ENCODE measurements around the gene ATP11B.

ATP11B gene

DNA sequence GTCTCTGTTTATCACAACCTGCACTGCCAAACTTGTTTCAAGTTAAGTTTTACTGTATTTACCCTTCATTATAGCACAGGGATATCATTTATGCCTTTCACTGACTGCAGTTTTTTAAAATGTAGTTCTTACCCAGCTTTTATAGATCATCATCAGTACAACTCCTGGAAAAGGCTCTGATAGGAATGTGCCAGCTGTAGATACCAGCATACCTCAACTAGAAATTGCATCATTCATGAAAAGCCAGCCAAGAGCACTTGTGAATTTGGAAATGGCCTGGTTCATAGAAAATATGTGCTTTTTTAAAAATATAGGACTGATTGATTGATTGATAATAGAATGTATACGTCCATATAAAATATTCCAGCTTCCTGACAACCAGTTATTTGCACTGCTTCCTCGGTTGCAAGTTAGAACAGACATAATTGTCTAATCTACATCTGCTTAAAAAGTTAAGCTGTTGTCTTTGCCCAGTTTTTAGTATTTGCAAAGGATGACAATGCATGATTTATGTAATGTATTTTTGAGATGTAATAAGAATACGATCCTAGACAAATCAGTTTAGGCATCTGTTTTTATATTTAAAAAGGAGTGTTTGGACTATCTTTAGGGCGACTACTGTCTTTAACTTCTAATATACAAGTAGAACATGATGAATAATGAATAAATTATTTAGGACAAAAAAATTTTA lies 128.5 kb downstream of the ATP11B start:
- DNase-seq (ENCODE audit: low read depth): no peak
- no peak overlapping the region for H3K4me3 ChIP-seq (ENCODE audit: control insufficient read depth, low read depth, low read length)
- TF ChIP-seq, protein P1, sequence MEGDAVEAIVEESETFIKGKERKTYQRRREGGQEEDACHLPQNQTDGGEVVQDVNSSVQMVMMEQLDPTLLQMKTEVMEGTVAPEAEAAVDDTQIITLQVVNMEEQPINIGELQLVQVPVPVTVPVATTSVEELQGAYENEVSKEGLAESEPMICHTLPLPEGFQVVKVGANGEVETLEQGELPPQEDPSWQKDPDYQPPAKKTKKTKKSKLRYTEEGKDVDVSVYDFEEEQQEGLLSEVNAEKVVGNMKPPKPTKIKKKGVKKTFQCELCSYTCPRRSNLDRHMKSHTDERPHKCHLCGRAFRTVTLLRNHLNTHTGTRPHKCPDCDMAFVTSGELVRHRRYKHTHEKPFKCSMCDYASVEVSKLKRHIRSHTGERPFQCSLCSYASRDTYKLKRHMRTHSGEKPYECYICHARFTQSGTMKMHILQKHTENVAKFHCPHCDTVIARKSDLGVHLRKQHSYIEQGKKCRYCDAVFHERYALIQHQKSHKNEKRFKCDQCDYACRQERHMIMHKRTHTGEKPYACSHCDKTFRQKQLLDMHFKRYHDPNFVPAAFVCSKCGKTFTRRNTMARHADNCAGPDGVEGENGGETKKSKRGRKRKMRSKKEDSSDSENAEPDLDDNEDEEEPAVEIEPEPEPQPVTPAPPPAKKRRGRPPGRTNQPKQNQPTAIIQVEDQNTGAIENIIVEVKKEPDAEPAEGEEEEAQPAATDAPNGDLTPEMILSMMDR (conservative IDR thresholded peaks at IDR 0.05; ENCODE audit: control insufficient read depth, insufficient read depth, low read depth, low read length): no peak

DNA sequence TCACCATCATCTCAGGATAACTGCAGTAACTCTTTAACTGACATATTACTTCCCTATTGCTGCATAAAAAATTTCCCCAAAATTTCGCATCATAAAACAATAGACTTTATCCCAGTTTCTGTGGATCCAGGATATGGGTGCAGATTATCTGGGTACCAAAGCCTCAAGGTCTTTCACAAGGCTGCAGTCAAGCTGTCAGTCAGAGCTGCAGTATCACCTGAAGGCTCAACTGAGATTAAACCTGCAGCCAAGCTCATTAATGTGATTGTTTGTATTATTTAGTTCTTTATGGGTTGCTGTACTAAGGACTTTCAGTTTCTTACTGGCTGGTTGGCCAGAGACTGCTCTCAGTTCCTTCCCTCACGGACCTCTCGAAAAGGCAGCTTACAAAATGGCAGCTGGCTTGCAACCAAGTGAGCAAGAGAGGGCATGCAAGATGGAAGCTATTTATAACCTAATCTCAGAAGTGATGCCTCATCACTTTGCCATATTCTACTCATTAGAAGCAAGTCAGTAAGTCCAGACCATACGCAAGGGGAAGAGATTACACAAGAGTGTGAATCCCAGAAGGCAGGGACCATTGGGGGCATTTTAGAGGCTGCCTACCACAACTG lies 132.1 kb downstream of the ATP11B start:
- H3K4me3 ChIP-seq (ENCODE audit: control insufficient read depth, low read depth, low read length): no peak overlapping the region
- TF ChIP-seq, protein P1 (conservative IDR thresholded peaks at IDR 0.05; ENCODE audit: control insufficient read depth, insufficient read depth, low read depth, low read length): no peak
- DNase-seq (ENCODE audit: low read depth): peak; percentile 75

DNA sequence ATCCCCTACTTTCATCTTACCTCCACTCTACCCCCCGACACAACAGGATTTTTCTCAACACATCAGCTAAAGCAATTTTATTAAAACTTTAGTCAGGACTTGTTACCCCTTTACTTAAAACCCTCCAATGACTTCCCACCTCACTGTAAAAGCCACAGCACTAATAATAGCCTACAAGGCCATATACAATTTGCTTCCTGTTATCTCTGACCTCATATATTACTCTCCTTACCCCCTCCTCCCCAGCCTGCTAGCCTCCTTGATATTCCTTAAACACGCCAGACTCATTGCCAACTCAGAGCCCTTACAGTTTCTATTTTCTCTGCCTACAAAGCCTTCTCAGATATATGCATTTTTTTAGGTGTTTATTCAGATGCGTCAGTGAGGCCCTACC lies 132.6 kb downstream of the ATP11B start:
- DNase-seq (ENCODE audit: low read depth): no peak
- H3K4me3 ChIP-seq (ENCODE audit: control insufficient read depth, low read depth, low read length): no peak overlapping the region
- TF ChIP-seq, protein P1 (conservative IDR thresholded peaks at IDR 0.05; ENCODE audit: control insufficient read depth, insufficient read depth, low read depth, low read length): no peak

DNA sequence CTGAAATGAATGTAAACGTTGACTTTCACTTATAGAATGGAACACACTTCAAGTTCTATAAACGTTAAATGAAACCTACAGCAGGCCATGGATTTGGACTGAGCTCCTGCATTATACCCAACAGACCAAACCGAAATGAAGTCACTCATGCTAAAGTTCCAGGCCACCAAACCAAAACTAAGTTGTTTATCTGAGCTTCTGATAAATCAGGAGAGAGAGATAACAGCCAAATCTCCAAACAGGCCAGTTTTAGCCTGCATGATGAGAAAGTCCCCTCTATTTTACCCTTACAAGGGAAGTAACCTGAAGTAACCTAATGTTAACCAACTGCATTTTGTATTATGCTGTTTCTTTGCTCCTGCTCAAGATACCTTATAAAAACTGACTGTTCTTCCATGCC lies 142.5 kb downstream of the ATP11B start:
- H3K4me3 ChIP-seq (ENCODE audit: control insufficient read depth, low read depth, low read length): no peak overlapping the region
- DNase-seq (ENCODE audit: low read depth): no peak
- TF ChIP-seq, protein P1 (conservative IDR thresholded peaks at IDR 0.05; ENCODE audit: control insufficient read depth, insufficient read depth, low read depth, low read length): no peak

DNA sequence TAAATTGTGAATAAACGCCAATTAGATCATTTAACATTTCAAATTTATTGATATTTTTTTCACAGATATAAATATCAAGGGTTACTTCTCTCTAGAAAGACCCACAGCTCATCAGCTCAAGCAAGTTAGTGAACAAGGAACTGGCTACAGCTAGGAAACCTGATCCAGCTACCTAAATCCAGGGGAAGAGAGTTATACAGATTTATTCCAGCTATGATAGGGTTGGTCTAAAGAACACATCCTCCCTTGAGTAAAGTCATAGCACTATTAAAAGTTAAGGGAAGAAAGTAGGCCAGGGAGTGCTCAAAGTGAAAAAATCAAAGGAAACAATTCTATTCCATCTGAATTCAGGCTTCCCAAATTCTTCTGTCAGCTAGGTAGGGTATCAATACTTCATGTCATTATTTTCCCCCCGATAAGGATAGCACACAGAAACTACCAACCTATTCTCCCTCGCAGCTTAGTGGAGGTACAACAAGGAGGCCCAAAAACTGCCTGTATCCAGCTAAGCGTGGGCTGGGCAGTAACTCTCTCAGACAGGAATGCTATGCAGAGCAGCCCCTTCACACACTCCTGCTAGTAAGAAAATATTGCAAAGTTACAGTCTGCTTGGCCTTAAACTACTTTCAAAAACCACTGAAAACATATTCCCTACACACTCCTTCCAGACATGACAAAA lies 143.1 kb downstream of the ATP11B start:
- H3K4me3 ChIP-seq (ENCODE audit: control insufficient read depth, low read depth, low read length): no peak overlapping the region
- DNase-seq (ENCODE audit: low read depth): no peak
- TF ChIP-seq, protein P1 (conservative IDR thresholded peaks at IDR 0.05; ENCODE audit: control insufficient read depth, insufficient read depth, low read depth, low read length): no peak

DNA sequence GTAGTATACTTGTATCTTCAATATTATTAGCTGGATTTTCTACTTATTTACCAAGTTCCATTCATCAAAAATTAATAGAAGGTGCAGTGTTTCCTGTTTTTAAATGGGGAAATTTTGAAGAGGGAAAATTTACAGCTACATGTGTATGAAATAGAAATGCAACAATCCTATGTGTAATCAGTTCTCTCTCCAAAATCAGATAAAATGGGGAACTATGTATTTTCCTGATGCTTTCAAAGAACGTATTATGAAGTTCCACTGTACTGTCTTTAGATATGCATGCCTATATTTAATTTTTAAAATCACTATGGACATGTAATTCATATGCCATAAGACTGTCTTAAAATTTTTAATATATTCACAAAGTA lies 143.6 kb downstream of the ATP11B start:
- no peak overlapping the region for H3K4me3 ChIP-seq (ENCODE audit: control insufficient read depth, low read depth, low read length)
- no peak for DNase-seq (ENCODE audit: low read depth)

More for the DNA sequence above, 143.6 kb downstream of the ATP11B start:
- TF ChIP-seq, protein P1 (conservative IDR thresholded peaks at IDR 0.05; ENCODE audit: control insufficient read depth, insufficient read depth, low read depth, low read length): no peak
